GM19438 (cell line): ENCODE measurements around the gene GPBAR1.
A peak's percentile ranks its signal among the peaks of the same experiment; 100 is the strongest.
"Not testable (repeated sequence)": the region's sequence is repeated elsewhere in the genome, so short reads cannot be mapped to it uniquely, and the experiment has no call there.

ENCODE experiments used
- ATAC-seq: cut with Tn5 transposase; IDR thresholded peaks from one replicate; pipeline ENCODE4 v1.9.1; 2021; ENCODE audit warnings: low read depth; ENCODE audit not compliant: unreplicated experiment

The GPBAR1 gene

GRCh38 chr2:218266316-218266979 is 5.6 kb downstream of the GPBAR1 start:
- no peak for ATAC-seq

DNA sequence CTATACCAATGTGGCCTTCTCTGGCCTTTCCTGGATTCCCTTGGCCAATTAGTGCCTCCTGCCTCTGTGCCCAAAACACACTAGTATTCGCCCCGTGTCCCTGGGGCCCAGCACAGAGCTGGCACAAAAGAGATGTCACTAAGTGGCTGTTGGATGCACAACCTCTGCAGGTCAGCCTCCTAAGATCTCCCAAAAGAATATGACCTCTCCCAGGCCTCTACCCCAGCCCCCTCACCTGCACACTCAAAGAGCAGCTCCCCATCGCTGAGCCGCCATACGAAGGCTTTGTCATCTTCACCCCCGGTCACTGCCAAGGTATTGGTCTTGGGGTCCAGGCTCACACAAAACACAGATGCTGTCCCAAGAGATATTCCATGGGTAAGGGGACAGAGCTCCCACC is 6.4 kb downstream of the GPBAR1 start:
- no peak for ATAC-seq

- peak; percentile 87 for ATAC-seq
Measured at GRCh38 chr2:218269900-218270720, 9.3 kb downstream of the GPBAR1 start, which contains the start of the genes AAMP and PNKD. Gene AAMP (minus strand): TSS chr2:218270137. CDS start chr2:218270086, 51 bp downstream. Gene PNKD (plus strand): TSS chr2:218270519. CDS start chr2:218270536, 17 bp downstream.

DNA sequence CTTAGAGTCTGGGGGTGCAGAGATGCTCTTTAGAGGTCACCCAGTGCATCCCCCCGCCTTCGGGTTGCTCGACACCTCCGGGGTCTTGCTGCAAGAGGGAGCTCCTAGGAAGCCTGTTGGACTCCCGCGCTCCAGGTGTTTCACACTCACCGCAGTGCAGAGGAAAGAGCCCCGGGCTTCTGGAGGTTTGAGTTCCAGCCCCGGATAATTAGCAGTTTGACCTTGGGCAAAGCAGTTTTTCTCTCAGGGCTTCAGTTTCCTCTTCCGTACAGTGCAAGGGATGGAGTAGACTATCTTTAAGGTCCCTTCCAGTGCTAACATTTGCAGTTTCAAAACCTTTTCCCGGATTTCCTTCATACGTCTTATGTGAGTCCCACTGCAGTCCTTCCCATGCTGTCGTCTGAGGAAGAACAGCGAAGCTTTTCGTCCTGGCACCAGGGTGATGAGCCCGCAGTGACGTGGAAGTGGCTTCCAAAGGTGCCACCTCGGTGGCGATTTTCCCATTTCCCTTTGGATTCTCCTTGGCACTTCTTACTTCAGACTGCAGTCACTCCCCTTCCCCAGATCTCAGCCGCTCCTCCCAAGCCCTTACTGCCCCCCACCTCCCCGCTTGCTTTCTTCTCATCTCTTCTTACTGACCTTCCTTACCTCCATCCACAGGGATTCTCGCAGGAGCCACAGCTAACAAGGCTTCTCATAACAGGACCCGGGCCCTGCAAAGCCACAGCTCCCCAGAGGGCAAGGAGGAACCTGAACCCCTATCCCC is 10.1 kb downstream of the GPBAR1 start:
- ATAC-seq = no peak

DNA sequence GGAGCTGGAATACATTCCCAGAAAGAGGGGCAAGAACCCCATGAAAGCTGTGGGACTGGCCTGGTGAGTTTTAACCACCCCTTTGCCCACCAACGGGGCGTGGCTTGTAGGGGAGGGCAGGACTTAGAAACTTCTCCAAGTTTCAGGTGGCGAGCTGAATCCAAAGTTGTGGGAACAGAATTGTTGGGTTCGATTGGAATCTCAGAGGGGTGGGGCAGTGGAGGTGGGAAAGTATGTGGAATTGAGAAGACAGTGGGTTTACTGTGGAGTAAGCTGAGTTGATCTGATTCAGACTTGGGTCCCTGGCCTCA is 10.6 kb downstream of the GPBAR1 start:
- no peak for ATAC-seq

GRCh38 chr2:218271865-218272530 is 11.2 kb downstream of the GPBAR1 start:
- ATAC-seq = no peak

GRCh38 chr2:218272531-218273212 is 11.9 kb downstream of the GPBAR1 start:
- ATAC-seq = peak; percentile 29

DNA sequence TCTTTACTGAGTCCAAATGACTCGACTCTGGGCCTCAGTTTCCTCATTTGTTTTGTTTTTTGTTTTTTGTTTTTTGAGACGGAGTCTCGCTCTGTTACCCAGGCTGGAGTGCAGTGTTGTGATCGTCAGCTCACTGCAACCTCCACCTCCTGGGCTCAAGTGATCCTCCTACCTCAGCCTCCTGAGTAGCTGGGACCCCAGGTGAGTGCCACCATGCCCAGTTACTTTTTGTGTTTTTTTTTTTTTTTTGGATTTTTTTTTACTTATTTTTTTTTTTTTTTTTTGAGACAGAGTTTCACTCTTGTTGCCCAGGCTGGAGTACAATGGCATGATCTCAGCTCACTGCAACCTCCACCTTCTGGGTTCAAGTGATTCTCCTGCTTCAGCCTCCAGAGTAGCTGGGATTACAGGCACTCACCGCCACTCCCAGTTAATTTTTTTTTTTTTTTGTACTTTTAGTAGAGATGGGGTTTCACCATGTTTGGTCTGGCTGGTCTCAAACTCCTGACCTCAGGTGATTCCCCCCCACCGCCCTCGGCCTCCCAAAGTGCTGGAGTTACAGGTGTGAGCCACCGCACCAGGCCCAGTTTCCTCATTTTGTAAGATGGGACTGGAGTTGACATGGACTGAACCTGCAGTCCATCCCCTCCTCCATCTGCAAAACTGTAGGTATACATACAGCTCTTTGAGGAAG is 12.5 kb downstream of the GPBAR1 start:
- not testable (repeated sequence) for ATAC-seq

DNA sequence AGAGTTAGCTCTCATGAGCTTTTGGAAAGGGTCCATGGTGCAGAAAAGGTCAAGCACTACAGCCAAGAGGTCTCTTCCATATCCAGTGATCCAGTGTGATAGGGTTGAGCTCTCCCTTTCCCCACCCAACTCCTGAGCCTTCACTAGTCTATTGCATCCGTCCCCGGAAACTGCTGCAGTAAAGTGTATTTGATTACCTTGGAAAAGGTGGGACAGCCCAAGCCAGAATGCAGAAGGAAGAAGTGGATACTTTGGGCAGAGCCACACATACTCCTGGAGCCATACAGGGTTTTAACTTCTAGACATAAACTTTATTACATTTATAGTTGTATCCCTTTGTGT is 13.1 kb downstream of the GPBAR1 start:
- no peak for ATAC-seq

GRCh38 chr2:218274586-218274985 is 13.8 kb downstream of the GPBAR1 start:
- ATAC-seq = no peak

- no peak for ATAC-seq
Measured at GRCh38 chr2:218275371-218276072, 14.7 kb downstream of the GPBAR1 start.

DNA sequence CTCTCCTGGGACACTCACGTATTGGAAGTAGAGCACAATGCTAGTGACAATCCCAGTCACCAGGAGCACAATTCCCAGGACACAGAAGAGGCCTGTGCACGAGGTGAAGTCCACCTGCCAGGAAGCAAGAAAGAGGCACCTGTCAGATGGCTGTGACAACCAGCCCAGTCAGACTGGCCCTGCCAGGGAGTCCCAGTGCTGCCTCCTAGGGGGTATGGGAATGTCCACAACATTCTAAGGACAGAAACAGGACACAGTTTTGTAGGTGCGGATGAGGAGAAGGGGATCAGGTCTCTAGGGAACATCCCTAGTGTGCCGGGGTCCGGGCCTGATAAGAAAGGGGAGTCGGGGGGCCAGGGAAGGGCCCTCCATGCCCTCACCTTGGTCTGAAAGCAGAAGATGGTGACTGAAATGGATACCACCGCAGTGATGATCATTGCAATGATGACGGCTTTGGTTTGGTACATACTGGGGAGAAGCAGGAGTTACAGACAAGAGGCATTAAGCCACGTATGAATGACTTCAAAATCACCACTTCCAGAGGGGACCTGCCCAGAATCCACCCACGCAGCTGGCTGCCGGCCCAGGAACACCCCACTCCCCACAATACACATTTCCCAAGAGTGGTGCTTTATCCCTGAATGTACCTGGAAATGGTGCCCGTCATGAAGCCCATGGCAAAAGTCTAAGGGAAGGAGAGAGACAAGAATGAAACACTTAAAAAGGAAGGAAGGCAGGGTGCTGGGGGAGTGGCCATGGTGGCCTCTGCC is 16.4 kb downstream of the GPBAR1 start:
- ATAC-seq = no peak

DNA sequence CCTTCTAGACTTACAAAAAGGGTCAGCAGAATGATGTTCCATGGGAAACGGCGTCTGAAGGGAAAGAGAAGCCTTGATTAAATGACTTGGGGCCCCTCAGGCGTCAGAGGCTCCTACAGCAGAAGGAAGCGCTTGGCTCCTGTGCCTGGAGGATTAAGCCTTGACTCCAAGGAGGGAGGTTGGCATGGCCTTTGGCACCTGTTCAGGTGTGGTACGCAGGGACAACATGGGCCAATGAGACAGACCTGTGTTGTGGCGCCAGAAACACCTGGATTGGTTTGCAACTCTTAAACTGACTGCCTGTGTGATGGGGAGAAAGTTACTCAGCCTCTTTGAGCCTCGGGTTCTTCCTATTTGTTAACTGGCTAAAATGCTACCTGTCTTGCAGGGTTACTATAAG is 17.1 kb downstream of the GPBAR1 start:
- no peak for ATAC-seq

DNA sequence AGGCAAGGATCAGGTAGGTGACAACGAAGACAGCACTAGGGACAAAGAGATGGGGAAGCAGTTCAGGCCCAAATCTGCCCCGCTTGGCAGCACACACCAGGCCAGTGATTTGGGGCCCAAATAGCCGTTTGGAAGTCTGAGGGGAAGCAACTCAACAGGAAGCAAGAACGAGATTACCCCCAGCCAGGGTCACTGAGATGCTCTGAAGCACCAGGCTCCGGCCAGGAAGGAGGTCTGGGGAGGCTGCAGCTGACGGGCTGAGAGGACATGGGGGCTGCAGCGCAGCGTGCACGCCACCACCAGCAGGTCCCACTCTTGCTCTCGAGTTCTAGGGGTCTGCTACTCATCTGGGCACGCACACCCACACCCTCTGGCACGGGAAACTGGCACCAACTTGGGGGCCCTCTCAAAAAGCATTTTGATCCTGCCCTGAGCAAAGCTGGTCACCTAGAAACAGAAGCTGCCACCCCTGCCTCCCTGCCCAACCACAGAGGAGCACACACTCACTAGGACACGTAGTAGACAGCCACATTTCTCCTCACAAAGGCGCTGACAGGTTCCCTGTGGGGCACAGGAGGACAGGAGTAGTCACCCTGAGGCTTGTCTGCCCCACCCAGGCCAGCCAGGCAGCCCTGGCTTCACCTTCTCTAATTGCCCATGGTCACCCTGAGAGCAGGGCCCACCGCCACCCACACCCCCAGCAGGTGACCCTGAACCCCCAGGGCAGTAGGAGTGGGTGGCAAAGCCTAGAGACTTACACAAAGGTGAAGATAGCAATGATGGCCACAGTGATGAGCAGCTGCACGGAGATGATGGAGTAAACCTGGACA is 17.9 kb downstream of the GPBAR1 start:
- ATAC-seq = no peak

GRCh38 chr2:218280260-218280870 is 19.6 kb downstream of the GPBAR1 start:
- no peak for ATAC-seq

DNA sequence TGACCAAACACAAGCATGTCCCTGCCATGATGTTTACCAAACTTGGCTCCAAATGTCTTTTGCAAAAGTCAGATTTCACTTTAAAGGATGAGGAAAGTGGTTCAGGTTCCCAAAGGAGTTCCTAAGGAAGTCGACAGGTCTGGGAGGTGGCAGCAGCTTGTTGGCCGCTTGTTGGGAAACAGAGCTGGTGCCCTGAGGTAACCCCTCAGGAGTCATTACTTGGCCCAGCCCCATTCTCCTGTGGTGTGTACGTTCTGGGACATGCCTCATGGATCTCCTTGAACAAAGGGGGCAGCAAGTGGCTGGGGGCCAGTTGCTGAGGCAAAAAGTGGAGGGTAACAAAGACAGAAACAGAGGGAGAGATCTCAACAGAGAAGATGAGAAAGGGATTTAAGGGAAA is 20.6 kb downstream of the GPBAR1 start:
- ATAC-seq = no peak
